OCI-LY1 (cell line): ENCODE measurements around the gene TUFT1.

Source experiments
- H2AFZ ChIP-seq: fragments of 200-600 bp; sonication (generic), shearing (Covaris generic); 2 replicates; pipeline ENCODE4 v1.6.0; 2014; ENCODE audit warnings: antibody characterized with exemption, mild to moderate bottlenecking, low read length
- H3F3A ChIP-seq: fragments of 200-600 bp; sonication (generic), shearing (Covaris generic); 2 replicates; pipeline ENCODE4 v1.6.0; 2014; ENCODE audit warnings: mild to moderate bottlenecking, antibody characterized with exemption, low read length, moderate library complexity; ENCODE audit not compliant: insufficient read depth
- H3K27ac ChIP-seq: fragments of 200-600 bp; sonication (generic); 2 replicates; pipeline ENCODE4 v1.5.1; 2014; ENCODE audit warnings: low read length, mixed run types, mild to moderate bottlenecking, low read depth; ENCODE audit not compliant: poor library complexity, severe bottlenecking
- H3K27me3 ChIP-seq: fragments of 200-600 bp; sonication (generic); 2 replicates; pipeline ENCODE4 v1.6.0; 2014; ENCODE audit warnings: antibody characterized with exemption, mild to moderate bottlenecking, low read length, moderate library complexity; ENCODE audit not compliant: insufficient read depth
- H3K36me3 ChIP-seq: fragments of 200-600 bp; sonication (generic); 2 replicates; pipeline ENCODE4 v1.6.1; 2014; ENCODE audit warnings: mild to moderate bottlenecking, antibody characterized with exemption, low read length, moderate library complexity, mixed read lengths; ENCODE audit not compliant: insufficient read depth
- H3K4me1 ChIP-seq: fragments of 200-600 bp; sonication (generic); 2 replicates; pipeline ENCODE4 v1.5.1; 2014; ENCODE audit warnings: mild to moderate bottlenecking, low read length, moderate library complexity; ENCODE audit not compliant: insufficient read depth, severe bottlenecking
- H3K4me2 ChIP-seq: fragments of 200-600 bp; sonication (generic), shearing (Covaris generic); 2 replicates; pipeline ENCODE4 v1.6.1; 2014; ENCODE audit warnings: low read length
- H3K4me3 ChIP-seq: fragments of 200-600 bp; sonication (generic); 2 replicates; pipeline ENCODE4 v1.5.1; 2014; ENCODE audit warnings: low read length, low read depth, mild to moderate bottlenecking, mixed read lengths; ENCODE audit not compliant: poor library complexity, severe bottlenecking
- H3K79me2 ChIP-seq: fragments of 200-600 bp; shearing (Covaris generic); 2 replicates; pipeline ENCODE4 v1.6.1; 2016; ENCODE audit warnings: mixed run types, low read length, mixed read lengths; ENCODE audit not compliant: insufficient read depth
- H3K9ac ChIP-seq: fragments of 200-600 bp; sonication (generic), shearing (Covaris generic); 2 replicates; pipeline ENCODE4 v1.6.1; 2014; ENCODE audit warnings: mild to moderate bottlenecking, low read length, mixed read lengths
- H3K9me2 ChIP-seq: fragments of 200-600 bp; sonication (generic), shearing (Covaris generic); 2 replicates; pipeline ENCODE4 v1.6.1; 2014; ENCODE audit warnings: low read depth, mild to moderate bottlenecking, low read length, mixed read lengths
- H3K9me3 ChIP-seq: fragments of 200-600 bp; shearing (Covaris generic); 2 replicates; pipeline ENCODE4 v1.6.1; 2014; ENCODE audit warnings: low read length, mixed read lengths
- H4K20me1 ChIP-seq: fragments of 200-600 bp; sonication (generic), shearing (Covaris generic); 2 replicates; pipeline ENCODE4 v1.6.0; 2016; ENCODE audit warnings: mild to moderate bottlenecking, low read length; ENCODE audit not compliant: insufficient read depth
- EZH2 ChIP-seq: fragments of 200-600 bp; sonication (generic), shearing (Covaris generic); IDR thresholded peaks from 2 replicates; pipeline ENCODE4 v1.8.0; 2017; ENCODE audit warnings: borderline replicate concordance, mixed run types, mild to moderate bottlenecking, antibody characterized with exemption, low read length, moderate library complexity, mixed read lengths
- TF ChIP-seq, protein P1 (sequence below): fragments of 200-600 bp; sonication (generic), shearing (Covaris generic); IDR thresholded peaks from 2 replicates; pipeline ENCODE4 v1.5.1; 2017; ENCODE audit warnings: mild to moderate bottlenecking, antibody characterized with exemption, low read length, moderate library complexity, mixed read lengths

TUFT1 gene

GRCh38 chr1:151545542-151545941 lies 5.4 kb downstream of the TUFT1 start:
- no peak overlapping the region for H3K4me2 ChIP-seq
- H3K9me2 ChIP-seq: no peaks in the 10 kb centered on the region
- H3K4me1 ChIP-seq: peaks cover 10% of the 10 kb centered on the region
- TF ChIP-seq, protein P1, sequence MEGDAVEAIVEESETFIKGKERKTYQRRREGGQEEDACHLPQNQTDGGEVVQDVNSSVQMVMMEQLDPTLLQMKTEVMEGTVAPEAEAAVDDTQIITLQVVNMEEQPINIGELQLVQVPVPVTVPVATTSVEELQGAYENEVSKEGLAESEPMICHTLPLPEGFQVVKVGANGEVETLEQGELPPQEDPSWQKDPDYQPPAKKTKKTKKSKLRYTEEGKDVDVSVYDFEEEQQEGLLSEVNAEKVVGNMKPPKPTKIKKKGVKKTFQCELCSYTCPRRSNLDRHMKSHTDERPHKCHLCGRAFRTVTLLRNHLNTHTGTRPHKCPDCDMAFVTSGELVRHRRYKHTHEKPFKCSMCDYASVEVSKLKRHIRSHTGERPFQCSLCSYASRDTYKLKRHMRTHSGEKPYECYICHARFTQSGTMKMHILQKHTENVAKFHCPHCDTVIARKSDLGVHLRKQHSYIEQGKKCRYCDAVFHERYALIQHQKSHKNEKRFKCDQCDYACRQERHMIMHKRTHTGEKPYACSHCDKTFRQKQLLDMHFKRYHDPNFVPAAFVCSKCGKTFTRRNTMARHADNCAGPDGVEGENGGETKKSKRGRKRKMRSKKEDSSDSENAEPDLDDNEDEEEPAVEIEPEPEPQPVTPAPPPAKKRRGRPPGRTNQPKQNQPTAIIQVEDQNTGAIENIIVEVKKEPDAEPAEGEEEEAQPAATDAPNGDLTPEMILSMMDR: no peak
- TF ChIP-seq EZH2: no peak
- H4K20me1 ChIP-seq: no peaks in the 10 kb centered on the region
- no peaks in the 10 kb centered on the region for H3K79me2 ChIP-seq
- H3K9me3 ChIP-seq: no peaks in the 10 kb centered on the region
- no peak overlapping the region for H2AFZ ChIP-seq
- H3K27me3 ChIP-seq: no peaks in the 10 kb centered on the region
- no peak overlapping the region for H3K27ac ChIP-seq
- H3K9ac ChIP-seq: no peak overlapping the region
- no peaks in the 10 kb centered on the region for H3K36me3 ChIP-seq
- no peaks in the 10 kb centered on the region for H3F3A ChIP-seq
- no peak overlapping the region for H3K4me3 ChIP-seq

DNA sequence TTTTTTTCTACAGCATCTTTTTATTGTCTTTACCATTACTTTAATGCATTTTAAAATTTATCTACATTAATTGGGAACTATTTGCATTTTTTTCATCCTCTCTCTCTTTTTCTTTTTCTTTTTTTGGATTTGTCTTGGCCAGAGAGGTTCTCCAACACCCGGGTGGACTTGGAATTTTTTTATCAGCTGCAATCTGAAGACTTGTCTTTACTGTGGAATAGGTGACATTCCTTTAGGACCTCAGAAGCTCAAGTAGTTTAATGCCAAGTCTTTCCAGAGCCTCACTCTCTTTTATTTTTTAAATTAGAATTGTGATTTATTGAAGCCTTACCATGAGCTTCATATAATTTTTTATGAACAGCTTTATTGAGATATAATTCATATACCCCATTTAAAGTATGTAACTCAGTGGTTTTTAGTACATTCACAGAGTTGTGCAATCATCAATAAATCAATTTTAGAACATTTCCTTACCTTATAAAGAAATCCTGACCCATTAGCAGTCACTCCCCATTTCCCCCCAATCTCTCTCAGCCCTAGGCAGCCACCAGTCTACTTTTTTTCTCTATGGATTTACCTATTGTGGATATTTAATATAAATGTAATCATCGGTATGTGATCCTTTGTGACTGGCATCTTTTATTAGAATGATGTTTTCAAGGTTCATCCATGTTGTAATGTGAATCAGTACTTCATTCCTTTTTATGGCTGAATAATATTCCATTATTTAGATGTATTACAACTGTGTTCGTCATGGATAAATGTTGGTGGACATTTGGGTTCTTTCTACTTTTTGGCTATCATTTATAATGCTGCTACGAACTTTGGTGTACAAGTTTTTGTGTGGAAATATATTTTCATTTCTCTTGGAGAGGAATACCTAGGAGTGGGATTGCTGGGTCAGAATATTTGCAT lies 6.2 kb downstream of the TUFT1 start:
- Histone ChIP-seq H3F3A (no peaks in the 10 kb centered on the region), H3K79me2 (no peaks in the 10 kb centered on the region)

DNA sequence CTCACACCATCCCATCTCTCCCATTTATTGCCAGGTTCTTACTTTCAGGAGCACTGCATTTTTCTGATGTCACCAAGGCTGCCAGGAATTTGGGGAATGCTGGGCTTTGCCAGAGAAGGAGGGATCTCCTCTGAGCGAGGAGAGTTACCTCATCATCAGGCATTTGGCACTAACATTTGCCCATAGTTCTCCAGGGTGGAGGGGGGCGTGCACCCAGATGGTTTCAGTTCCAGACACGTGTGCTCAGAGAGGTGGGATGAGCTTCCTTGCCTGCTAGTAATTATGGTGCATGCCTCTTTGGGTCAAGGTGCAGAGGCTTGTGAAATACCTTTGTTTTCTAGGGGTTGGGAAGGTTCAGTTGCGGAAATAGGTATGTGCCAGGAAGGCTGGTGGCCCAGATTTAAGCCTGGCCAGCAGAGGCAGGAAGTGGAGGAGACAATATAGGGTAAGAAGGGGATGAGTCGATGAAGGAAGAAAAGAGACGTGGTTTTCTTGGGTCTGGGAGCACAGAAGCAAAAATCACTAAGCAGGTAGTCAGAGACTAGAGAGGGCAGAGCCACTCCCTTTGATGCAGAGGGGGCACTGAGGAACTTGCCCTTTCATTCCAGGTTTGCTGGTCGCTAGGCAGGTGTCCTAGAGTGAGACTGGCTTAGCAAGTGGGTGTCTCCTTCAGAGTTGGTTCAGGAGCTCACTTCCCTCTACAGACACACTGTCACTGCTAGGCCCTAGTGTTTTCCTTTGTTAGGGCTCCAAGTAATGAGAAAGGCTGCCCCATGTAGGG lies 7.2 kb downstream of the TUFT1 start:
- Histone ChIP-seq H3F3A (no peaks in the 10 kb centered on the region), H3K4me2 (no peak overlapping the region), H3K9ac (no peak overlapping the region), H3K27me3 (no peaks in the 10 kb centered on the region), H3K27ac (no peak overlapping the region), H3K4me3 (no peak overlapping the region), H3K79me2 (no peaks in the 10 kb centered on the region), H2AFZ (no peak overlapping the region), H3K9me2 (no peaks in the 10 kb centered on the region), H3K4me1 (no peaks in the 10 kb centered on the region), H3K9me3 (no peaks in the 10 kb centered on the region), H3K36me3 (no peaks in the 10 kb centered on the region), H4K20me1 (no peaks in the 10 kb centered on the region)
- TF ChIP-seq, protein P1: no peak
- TF ChIP-seq EZH2: no peak

More for the DNA sequence above, 6.2 kb downstream of the TUFT1 start:
- Histone ChIP-seq H3K4me1 (peaks cover 3% of the 10 kb centered on the region), H3K9me2 (no peaks in the 10 kb centered on the region), H3K36me3 (no peaks in the 10 kb centered on the region), H3K27ac (no peak overlapping the region), H3K9me3 (no peaks in the 10 kb centered on the region), H3K4me3 (no peak overlapping the region), H2AFZ (no peak overlapping the region), H3K4me2 (no peak overlapping the region), H4K20me1 (no peaks in the 10 kb centered on the region), H3K9ac (no peak overlapping the region), H3K27me3 (no peaks in the 10 kb centered on the region)
- TF ChIP-seq, protein P1: no peak
- TF ChIP-seq EZH2: no peak
